NT2/D1 (cell line): ENCODE measurements around the gene NCCRP1.
"Not testable (repeated sequence)": the region's sequence is repeated elsewhere in the genome, so short reads cannot be mapped to it uniquely, and the experiment has no call there.

Source experiments
- SUZ12 ChIP-seq: IDR thresholded peaks from 2 replicates; pipeline ENCODE4 v1.6.1; 2011; ENCODE audit not compliant: insufficient read length, insufficient read depth; ENCODE audit errors: extremely low read depth
- YY1 ChIP-seq: IDR thresholded peaks from 2 replicates; pipeline ENCODE4 v1.6.1; 2011; ENCODE audit not compliant: insufficient read length, insufficient read depth
- ZNF274 ChIP-seq: IDR thresholded peaks from 2 replicates; pipeline ENCODE4 v1.6.1; 2011; ENCODE audit warnings: mild to moderate bottlenecking, low read depth, low read length

DNA sequence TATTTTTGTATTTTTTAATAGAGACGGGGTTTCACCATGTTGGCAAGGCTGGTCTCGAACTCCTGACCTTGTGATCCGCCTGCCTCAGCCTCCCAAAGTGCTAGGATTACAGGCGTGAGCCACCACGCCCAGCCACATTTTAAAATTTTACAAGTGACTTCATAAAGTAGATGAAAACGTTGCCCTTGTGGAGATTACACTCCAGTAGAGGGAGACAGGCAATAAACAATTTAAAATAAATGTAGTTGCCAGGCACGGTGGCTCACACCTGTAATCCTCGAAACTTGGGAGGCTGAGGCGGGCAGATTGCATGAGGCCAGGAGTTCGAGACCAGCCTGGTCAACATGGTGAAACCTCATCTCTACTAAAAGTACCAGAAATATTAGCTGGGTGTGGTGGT, 22.3 kb downstream of the NCCRP1 start:
- not testable (repeated sequence) for TF ChIP-seq YY1, SUZ12, ZNF274
